Hematopoietic multipotent progenitor cell (in vitro differentiated cells): Measurements from ENCODE around the gene PTGFR. TPM values are rescaled to one million over a fixed set of nuclear protein-coding genes. Genes with fewer than 3 reads are reported as not detected.

Experiments
- DNase-seq, 3 donors: peaks; one replicate each; pipeline ENCODE4 v3.0.0-alpha.2; 2011 to 2015; ENCODE audit warnings: low read depth in 2 of 3, low spot score in 2 of 3
- total RNA-seq: library from RNA; depleted of rRNA; stranded (reverse); fragments of >200 nt; gene quantifications from one replicate; pipeline ENCODE4 v1.2.3, GENCODE V29; 2012

The PTGFR gene
- total RNA-seq, 1 donor: not detected

- DNase-seq: no peak
Measured at GRCh38 chr1:78519446-78519845, 28.7 kb downstream of the PTGFR start.

- no peak for DNase-seq
Measured at GRCh38 chr1:78520216-78520615, 29.4 kb downstream of the PTGFR start.

GRCh38 chr1:78520843-78521242, 30.1 kb downstream of the PTGFR start:
- no peak for DNase-seq

- no peak for DNase-seq
Measured at GRCh38 chr1:78522136-78522535, 31.4 kb downstream of the PTGFR start.

- DNase-seq: no peak
Measured at GRCh38 chr1:78526496-78526895, 35.7 kb downstream of the PTGFR start.

GRCh38 chr1:78527706-78528105, 36.9 kb downstream of the PTGFR start:
- DNase-seq: no peak

GRCh38 chr1:78533527-78533926, 42.8 kb downstream of the PTGFR start:
- no peak for DNase-seq

- DNase-seq: no peak
Measured at GRCh38 chr1:78535286-78535685, 44.5 kb downstream of the PTGFR start.

- DNase-seq: no peak
Measured at GRCh38 chr1:78536427-78536826, 45.7 kb downstream of the PTGFR start.

GRCh38 chr1:78540048-78540447, 49.3 kb downstream of the PTGFR start:
- DNase-seq: no peak

GRCh38 chr1:78541479-78541878, 50.7 kb downstream of the PTGFR start:
- DNase-seq: no peak

GRCh38 chr1:78543941-78544643, 53.3 kb downstream of the PTGFR start:
- DNase-seq: no peak

- DNase-seq: no peak
Measured at GRCh38 chr1:78547081-78547480, 56.3 kb downstream of the PTGFR start.

- no peak for DNase-seq
Measured at GRCh38 chr1:78549331-78549730, 58.6 kb downstream of the PTGFR start.

- no peak for DNase-seq
Measured at GRCh38 chr1:78549891-78550290, 59.1 kb downstream of the PTGFR start.

GRCh38 chr1:78553859-78554258, 63.1 kb downstream of the PTGFR start:
- DNase-seq: peak in 2 of 3 donors; percentile 0 to 4

GRCh38 chr1:78554840-78555239, 64.1 kb downstream of the PTGFR start:
- no peak for DNase-seq

GRCh38 chr1:78559680-78560079, 68.9 kb downstream of the PTGFR start:
- no peak for DNase-seq

- no peak for DNase-seq
Measured at GRCh38 chr1:78560811-78561210, 70.0 kb downstream of the PTGFR start.

- no peak for DNase-seq
Measured at GRCh38 chr1:78561856-78562255, 71.1 kb downstream of the PTGFR start.

GRCh38 chr1:78565393-78565792, 74.6 kb downstream of the PTGFR start:
- DNase-seq: no peak

- no peak for DNase-seq
Measured at GRCh38 chr1:78570539-78570938, 79.8 kb downstream of the PTGFR start.
